GM23338 (cell line): ENCODE measurements around the gene MAG. TPM values are rescaled to one million over a fixed set of nuclear protein-coding genes. Genes with fewer than 3 reads are reported as not detected.

Experiments
- ATAC-seq: fragments of 200-7000 bp; cut with Tn5 transposase; 3 replicates; pipeline ENCODE4 v1.9.1; 2020
- DNase-seq: peaks from one replicate; pipeline ENCODE4 v3.0.0-alpha.2; 2015; ENCODE audit warnings: low spot score
- H2AFZ ChIP-seq: fragments of 200-600 bp; sonication (generic); 2 replicates; pipeline ENCODE4 v1.8.0; 2016; ENCODE audit warnings: antibody characterized with exemption, mild to moderate bottlenecking, moderate library complexity
- H3F3A ChIP-seq: fragments of 200-600 bp; sonication (generic); replicated peaks from 2 replicates; pipeline ENCODE4 v1.8.0; 2017; ENCODE audit warnings: antibody characterized with exemption, mixed run types, low read depth
- H3K27ac ChIP-seq: fragments of 200-600 bp; sonication (generic); 2 replicates; pipeline ENCODE4 v1.6.1; 2016; ENCODE audit warnings: low read depth
- H3K27me3 ChIP-seq: fragments of 200-600 bp; sonication (generic); 2 replicates; pipeline ENCODE4 v1.8.0; 2016; ENCODE audit warnings: mild to moderate bottlenecking, mixed run types, moderate library complexity; ENCODE audit not compliant: insufficient read depth
- H3K36me3 ChIP-seq: fragments of 200-600 bp; sonication (generic); 2 replicates; pipeline ENCODE4 v1.8.0; 2016; ENCODE audit warnings: mild to moderate bottlenecking; ENCODE audit not compliant: insufficient read depth
- H3K4me1 ChIP-seq: fragments of 200-600 bp; sonication (generic); 2 replicates; pipeline ENCODE4 v1.8.0; 2016; ENCODE audit warnings: mild to moderate bottlenecking, moderate library complexity; ENCODE audit not compliant: insufficient read depth
- H3K4me2 ChIP-seq: fragments of 200-600 bp; sonication (generic); 2 replicates; pipeline ENCODE4 v1.7.1; 2017; ENCODE audit warnings: mixed run types
- H3K4me3 ChIP-seq: fragments of 200-600 bp; sonication (generic); 2 replicates; pipeline ENCODE4 v1.6.1; 2016; ENCODE audit warnings: mixed run types
- H3K79me2 ChIP-seq: fragments of 200-600 bp; sonication (generic); replicated peaks from 2 replicates; pipeline ENCODE4 v1.8.0; 2017; ENCODE audit warnings: mild to moderate bottlenecking; ENCODE audit not compliant: insufficient read depth
- H3K9me2 ChIP-seq: fragments of 200-600 bp; sonication (generic); 2 replicates; pipeline ENCODE4 v1.8.0; 2017; ENCODE audit not compliant: insufficient read depth
- H4K20me1 ChIP-seq: fragments of 200-600 bp; sonication (generic); replicated peaks from 2 replicates; pipeline ENCODE4 v1.8.0; 2017; ENCODE audit warnings: mild to moderate bottlenecking; ENCODE audit not compliant: insufficient read depth
- H3K27ac Mint-ChIP-seq: 2 replicates; pipeline ENCODE4 v1.8.0; 2020; ENCODE audit warnings: inconsistent platforms, mild to moderate bottlenecking, moderate library complexity, mixed read lengths
- H3K27me3 Mint-ChIP-seq: 3 replicates; pipeline ENCODE4 v1.8.0; 2022; ENCODE audit warnings: low read depth, mild to moderate bottlenecking, moderate library complexity, mixed read lengths, inconsistent platforms; ENCODE audit not compliant: insufficient read depth, poor library complexity
- H3K36me3 Mint-ChIP-seq: 3 replicates; pipeline ENCODE4 v1.8.0; 2021; ENCODE audit warnings: low read depth, mild to moderate bottlenecking, inconsistent platforms, moderate library complexity, mixed read lengths
- H3K4me1 Mint-ChIP-seq: 3 replicates; pipeline ENCODE4 v1.8.0; 2020; ENCODE audit warnings: mild to moderate bottlenecking, inconsistent platforms, mixed read lengths
- H3K4me3 Mint-ChIP-seq: 3 replicates; pipeline ENCODE4 v1.8.0; 2021; ENCODE audit warnings: moderate library complexity, mild to moderate bottlenecking, inconsistent platforms, mixed read lengths
- H3K9me3 Mint-ChIP-seq: 3 replicates; pipeline ENCODE4 v1.8.0; 2020; ENCODE audit warnings: moderate library complexity, mild to moderate bottlenecking, inconsistent platforms, mixed read lengths
- CTCF ChIP-seq, 2 experiments: fragments of 200-600 bp in 1 of 2; sonication (generic) in 1 of 2; conservative IDR thresholded peaks; 2 replicates each; pipeline versions ENCODE4 v1.5.1 to v1.6.1; 2016 to 2017; ENCODE audit warnings: antibody characterized with exemption in 2 of 2, low read depth in 2 of 2, mild to moderate bottlenecking in 2 of 2, moderate library complexity in 1 of 2
- ETS1 ChIP-seq: IDR thresholded peaks from 2 replicates; pipeline ENCODE4 v1.6.1; 2016; ENCODE audit warnings: antibody characterized with exemption
- EZH2 ChIP-seq: fragments of 200-600 bp; sonication (generic); IDR thresholded peaks from one replicate; pipeline ENCODE4 v1.8.0; 2017; ENCODE audit warnings: antibody characterized with exemption, mild to moderate bottlenecking, low read depth; ENCODE audit not compliant: unreplicated experiment
- EZH2phosphoT487 ChIP-seq: fragments of 200-600 bp; sonication (generic); IDR thresholded peaks from one replicate; pipeline ENCODE4 v1.8.1; 2018; ENCODE audit warnings: antibody characterized with exemption; ENCODE audit not compliant: unreplicated experiment
- JUNB ChIP-seq: IDR thresholded peaks from one replicate; pipeline ENCODE4 v1.6.1; 2016; ENCODE audit warnings: antibody characterized with exemption; ENCODE audit not compliant: unreplicated experiment
- NANOG ChIP-seq: IDR thresholded peaks from 2 replicates; pipeline ENCODE4 v1.6.1; 2016; ENCODE audit warnings: antibody characterized with exemption, borderline replicate concordance
- POLR2AphosphoS5 ChIP-seq: IDR thresholded peaks from 2 replicates; pipeline ENCODE4 v1.6.1; 2016; ENCODE audit warnings: antibody characterized with exemption, low read depth
- REST ChIP-seq: IDR thresholded peaks from one replicate; pipeline ENCODE4 v1.6.1; 2018; ENCODE audit warnings: antibody characterized with exemption; ENCODE audit not compliant: unreplicated experiment
- STAT1 ChIP-seq: IDR thresholded peaks from one replicate; pipeline ENCODE4 v1.6.1; 2016; ENCODE audit warnings: antibody characterized with exemption; ENCODE audit not compliant: unreplicated experiment
- ZNF114 ChIP-seq: fragments of 250-450 bp; sonication (Bioruptor Pico); IDR thresholded peaks from 2 replicates; pipeline ENCODE4 v1.5.0; 2020; ENCODE audit warnings: mild to moderate bottlenecking, moderate library complexity
- ZNF331 ChIP-seq: fragments of 250-450 bp; sonication (Bioruptor Pico); IDR thresholded peaks from 2 replicates; pipeline ENCODE4 v1.5.0; 2020; ENCODE audit warnings: low read depth, mild to moderate bottlenecking, moderate library complexity
- polyA plus RNA-seq: library from polyadenylated mRNA; unstranded; fragments of >200 nt; fragmentation: Nextera tagmentation; extraction: Ambion mirVana; gene quantifications from 2 replicates; pipeline ENCODE4 v1.2.1, GENCODE V29; 2016
- total RNA-seq: library from RNA; depleted of rRNA; stranded (reverse); fragments of >200 nt; shearing (Covaris generic); gene quantifications from 2 replicates; pipeline ENCODE4 v1.2.3, GENCODE V29; 2014

The MAG gene
- total and polyA plus RNA-seq, 2 experiments from 2014 or later: 0.61 to 1.3 TPM

DNA sequence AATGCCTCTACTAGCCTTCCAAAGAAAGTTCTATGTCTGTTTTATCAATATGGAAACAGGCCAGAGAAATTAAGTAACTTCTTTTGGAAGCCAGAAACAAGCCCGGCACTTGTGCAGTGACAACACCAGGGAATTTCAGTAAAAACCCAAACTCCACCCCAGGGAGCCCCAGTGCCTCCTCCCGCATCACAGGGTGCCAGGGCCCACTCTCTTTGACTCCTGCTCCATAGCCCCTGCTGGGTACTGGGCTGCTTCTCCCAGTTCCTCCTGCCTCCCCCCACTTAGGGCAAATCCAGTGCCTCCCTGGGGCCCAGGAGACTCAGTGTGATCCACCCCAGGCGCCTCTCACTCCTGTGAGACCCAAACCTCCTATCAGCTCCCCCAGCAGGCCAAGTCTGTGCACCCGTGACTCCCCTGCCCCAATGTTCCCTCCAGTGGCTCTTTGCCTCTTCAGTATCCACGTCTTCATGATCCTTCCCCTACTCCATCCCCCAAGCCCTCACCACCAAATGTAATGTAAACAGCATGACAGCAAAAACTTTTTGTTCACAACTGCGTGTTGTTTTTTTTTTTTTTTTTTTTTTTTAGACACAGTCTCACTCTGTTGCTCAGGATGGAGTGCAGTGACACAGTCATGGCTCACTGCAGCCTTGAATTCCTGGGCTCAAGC lies 64.0 kb downstream of the MAG start (continued):
- TF ChIP-seq STAT1: no peak
- no peak for TF ChIP-seq NANOG
- no peak for TF ChIP-seq POLR2AphosphoS5
- TF ChIP-seq ZNF331 (CRISPR knock-in tag): no peak
- no peak for TF ChIP-seq EZH2

- H3K27ac ChIP-seq: no peak within 1 kb of the TSS
- ATAC-seq (no peak), DNase-seq (peak; percentile 14)
- no peak within 1 kb of the TSS for H3K4me2 ChIP-seq
- H3K4me3 ChIP-seq: no peak within 1 kb of the TSS
- Mint-ChIP-seq H3K27ac (no peak within 1 kb of the TSS), H3K4me1 (peaks cover 5% of the 10 kb centered on the region), H3K27me3 (peaks cover 2% of the 10 kb centered on the region), H3K9me3 (no peaks in the 10 kb centered on the region), H3K4me3 (no peak within 1 kb of the TSS; the same call in 2 of the 3 replicates), H3K36me3 (no peaks in the 10 kb centered on the region)
- H3K9me2 ChIP-seq: no peaks in the 10 kb centered on the region
- H4K20me1 ChIP-seq: no peaks in the 10 kb centered on the region
- no peaks in the 10 kb centered on the region for H3K36me3 ChIP-seq
- no peaks in the 10 kb centered on the region for H3K79me2 ChIP-seq
- H3K4me1 ChIP-seq: no peaks in the 10 kb centered on the region
- H3K27me3 ChIP-seq: no peaks in the 10 kb centered on the region
- peak within 1 kb of the TSS; percentile 56; the same call in 1 of the 2 replicates for H2AFZ ChIP-seq
- no peaks in the 10 kb centered on the region for H3F3A ChIP-seq
- TF ChIP-seq EZH2phosphoT487 (no peak), JUNB (no peak), ETS1 (no peak), NANOG (no peak), CTCF (conservative IDR thresholded peaks at IDR 0.05; ENCODE audit: low read depth in 2 of 2) (no peak), POLR2AphosphoS5 (no peak), EZH2 (no peak), REST (no peak), ZNF331 (CRISPR knock-in tag) (no peak), ZNF114 (CRISPR knock-in tag) (no peak)
Observed at GRCh38 chr19:35357867-35358573, 66.1 kb downstream of the MAG start, which contains the start of gene FFAR3. Gene FFAR3 (plus strand): TSS chr19:35358460. CDS start chr19:35358891, 431 bp downstream.
